ENCODE measurements around the gene ANKRD13C. TPM values are rescaled to one million over a fixed set of nuclear protein-coding genes. Genes with fewer than 3 reads are reported as not detected.

Gene ANKRD13C
- total RNA-seq, 1 experiment from 2014 or later: 19.9 TPM

- DNase-seq (ENCODE audit: low spot score): no peak
- in situ Hi-C loops (cut with HindIII; ENCODE audit: low sequenced_read_pairs): no loop called here
Measured at GRCh38 chr1:70231475-70231874, 123.0 kb downstream of the ANKRD13C start.

DNA sequence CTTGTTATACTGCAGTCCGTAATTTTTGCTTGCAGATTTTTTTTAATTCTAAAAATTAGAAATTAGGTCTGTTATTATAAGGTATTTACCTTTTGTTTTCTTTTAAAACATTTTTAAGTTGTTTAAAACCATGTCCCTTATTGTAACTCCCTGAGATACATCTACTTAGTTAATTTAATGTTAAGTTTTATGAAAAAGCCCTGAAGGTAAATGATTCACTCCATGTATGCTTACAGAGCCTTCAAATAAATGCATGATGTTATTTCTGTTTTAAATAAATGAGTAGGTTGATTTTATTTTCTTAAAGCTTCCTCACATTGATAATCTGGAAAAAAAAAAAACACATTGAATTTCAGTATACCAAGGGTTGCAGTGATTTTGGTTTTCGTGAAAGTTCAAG lies 125.9 kb downstream of the ANKRD13C start:
- in situ Hi-C loops (cut with HindIII; ENCODE audit: low sequenced_read_pairs): no loop called here
- DNase-seq (ENCODE audit: low spot score): no peak

DNA sequence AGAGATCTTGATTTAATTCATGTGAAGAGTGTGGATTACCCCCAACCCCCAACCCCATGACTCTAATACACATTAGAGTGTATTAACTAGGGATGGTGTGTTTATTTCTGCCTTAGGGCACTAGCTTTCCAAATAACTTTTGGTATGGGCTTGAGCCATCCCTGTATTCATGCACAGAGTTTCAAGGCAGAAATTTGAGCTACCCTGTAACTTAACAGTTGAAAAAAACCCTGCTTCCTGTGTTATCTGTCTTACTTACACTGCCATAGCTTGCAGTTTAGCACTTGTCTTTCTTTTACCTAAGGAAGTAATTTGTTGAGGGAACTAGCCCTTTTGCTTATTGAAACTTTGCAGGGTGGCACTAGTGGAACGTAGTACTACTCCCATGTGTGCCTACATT lies 127.1 kb downstream of the ANKRD13C start:
- DNase-seq (ENCODE audit: low spot score): no peak
- in situ Hi-C loops (cut with HindIII; ENCODE audit: low sequenced_read_pairs): no loop called here

GRCh38 chr1:70224954-70225353 lies 129.6 kb downstream of the ANKRD13C start:
- in situ Hi-C loops (cut with HindIII; ENCODE audit: low sequenced_read_pairs): no loop called here
- no peak for DNase-seq (ENCODE audit: low spot score)

- in situ Hi-C loops (cut with HindIII; ENCODE audit: low sequenced_read_pairs): no loop called here
- DNase-seq (ENCODE audit: low spot score): no peak
Measured at GRCh38 chr1:70222716-70223235, 131.7 kb downstream of the ANKRD13C start.

- in situ Hi-C loops (cut with HindIII; ENCODE audit: low sequenced_read_pairs): no loop called here
Measured at GRCh38 chr1:70221238-70222121, 133.0 kb downstream of the ANKRD13C start, which contains the start of gene SRSF11. TSS of gene SRSF11 (plus strand) at chr1:70221380. CDS start at chr1:70221637, 257 bp downstream.

DNA sequence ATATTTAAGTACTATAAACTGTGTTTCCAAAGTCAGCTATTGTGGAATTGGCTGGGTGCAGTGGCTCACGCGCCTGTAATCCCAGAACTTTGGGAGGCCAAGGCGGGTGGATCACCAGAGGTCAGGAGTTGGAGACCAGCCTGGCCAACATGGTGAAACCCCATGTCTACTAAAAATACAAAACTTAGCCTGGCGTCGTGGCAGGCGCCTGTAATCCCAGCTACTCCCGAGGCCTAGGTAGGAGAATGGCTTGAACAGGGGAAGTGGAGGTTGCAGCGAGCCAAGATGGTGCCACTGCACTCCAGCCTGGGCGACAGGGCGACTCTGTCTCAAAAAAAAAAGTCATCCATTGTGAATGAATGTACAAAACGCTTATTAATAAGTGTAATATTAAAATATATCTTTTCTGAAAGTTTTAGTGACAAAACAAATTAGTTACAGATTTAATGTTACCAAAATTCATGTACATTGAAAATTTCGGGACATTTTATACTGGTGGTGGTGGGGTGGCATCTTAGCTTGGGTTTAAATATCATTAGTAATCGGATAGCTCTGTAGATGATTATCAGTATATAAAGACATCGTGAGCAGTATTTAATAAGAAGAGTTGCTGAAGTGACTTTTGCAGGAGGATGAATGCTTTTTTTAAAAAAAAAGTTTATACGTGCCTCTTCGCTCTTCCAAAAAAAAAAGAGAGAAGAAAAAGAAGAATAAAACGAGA lies 133.8 kb downstream of the ANKRD13C start:
- in situ Hi-C loops (cut with HindIII; ENCODE audit: low sequenced_read_pairs): no loop called here
- DNase-seq (ENCODE audit: low spot score): no peak

More at GRCh38 chr1:70221238-70222121, 133.0 kb downstream of the ANKRD13C start, which contains the start of gene SRSF11:
- DNase-seq (ENCODE audit: low spot score): peak; percentile 92

DNA sequence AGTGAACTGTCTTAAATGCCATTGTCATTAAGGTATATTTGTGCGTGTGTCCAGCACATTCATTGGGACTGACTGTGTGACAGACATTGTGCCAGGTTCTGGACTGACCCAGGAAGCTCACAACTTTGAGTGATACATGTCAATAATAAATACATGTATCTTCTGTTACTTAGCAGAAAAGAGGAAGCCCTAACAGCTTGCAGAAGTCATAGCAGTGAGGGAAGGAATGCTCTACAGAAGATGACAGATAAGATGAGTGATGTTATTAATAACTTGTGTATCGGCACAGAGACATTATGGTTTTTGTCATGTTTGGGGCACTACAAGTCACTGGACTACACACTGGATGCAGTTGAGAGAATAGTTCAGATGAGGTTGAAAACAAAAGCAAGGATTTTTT lies 134.5 kb downstream of the ANKRD13C start:
- in situ Hi-C loops (cut with HindIII; ENCODE audit: low sequenced_read_pairs): no loop called here
- DNase-seq (ENCODE audit: low spot score): no peak

DNA sequence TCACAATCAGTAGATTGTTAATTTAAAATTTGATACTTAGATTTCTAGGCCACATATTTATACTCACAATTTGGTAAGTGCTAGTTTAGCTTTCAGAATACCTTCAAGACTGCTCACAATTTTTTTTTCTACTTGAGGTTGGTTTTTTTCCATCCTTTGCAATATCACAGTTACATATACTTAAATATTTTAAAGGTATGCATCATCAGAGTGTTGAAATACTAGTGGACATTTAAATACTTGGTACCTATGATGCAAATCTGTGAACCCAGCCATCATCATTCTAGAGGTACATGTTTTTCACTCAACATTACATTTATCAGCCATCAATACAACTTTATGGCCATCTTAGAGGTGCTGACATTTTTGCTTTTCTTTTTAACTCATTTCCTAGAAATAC lies 143.0 kb downstream of the ANKRD13C start:
- DNase-seq (ENCODE audit: low spot score): no peak
- in situ Hi-C loops (cut with HindIII; ENCODE audit: low sequenced_read_pairs): no loop called here

GRCh38 chr1:70210820-70211219 lies 143.7 kb downstream of the ANKRD13C start:
- in situ Hi-C loops (cut with HindIII; ENCODE audit: low sequenced_read_pairs): no loop called here
- DNase-seq (ENCODE audit: low spot score): no peak

Other genes starting within 250 kb of the ANKRD13C start
- 44.2 and 70.1 TPM in 2 replicates for gene LRRC40, start 149.1 kb downstream of the ANKRD13C start, total RNA-seq (2014; rRNA removed; shearing (Covaris generic))
- 91.6 and 130 TPM in 2 replicates for gene SRSF11, start 133.3 kb downstream of the ANKRD13C start, total RNA-seq (2014; rRNA removed; shearing (Covaris generic))
- 3.0 and 9.7 TPM in 2 replicates for gene CTH, start 56.5 kb upstream of the ANKRD13C start, total RNA-seq (2014; rRNA removed; shearing (Covaris generic))